ENCODE measurements around the gene NAV2. TPM values are rescaled to one million over a fixed set of nuclear protein-coding genes. Genes with fewer than 3 reads are reported as not detected.

The NAV2 gene
- total RNA-seq, 1 experiment from 2014 or later = 139 TPM

GRCh38 chr11:19954899-19955298 is 242.3 kb downstream of the NAV2 start:
- H3K27ac Mint-ChIP-seq (ENCODE audit: low read depth, unreplicated experiment) = peak overlapping the region; percentile 61
- peaks cover 48% of the 10 kb centered on the region for H3K4me1 Mint-ChIP-seq (ENCODE audit: insufficient read depth, unreplicated experiment)
- intact Hi-C loops (cut with micrococcal nuclease) = loop anchor here (1.0 to 5.0 kb wide), 4 partner anchors 48 to 397 kb away; no protein-coding TSS in a partner anchor
- no TSS peak for BruUV-seq (replicated peaks)
- H3K27me3 Mint-ChIP-seq (ENCODE audit: insufficient read depth, unreplicated experiment) = no peaks in the 10 kb centered on the region
- no peak for TF ChIP-seq CTCF (IDR thresholded peaks at IDR 0.05; ENCODE audit: unreplicated experiment)
- ChIA-PET CTCF (interaction anchor here (0.6 to 1.2 kb wide), 4 partner anchors 11 to 409 kb away, joined by 3 to 4 read pairs (median 3); no protein-coding TSS in a partner anchor), POLR2A (interaction anchor here (0.7 to 1.5 kb wide), 6 partner anchors 30 to 70 kb away, joined by 3 to 7 read pairs (median 4); no protein-coding TSS in a partner anchor)
- no peaks in the 10 kb centered on the region for H3K9me3 Mint-ChIP-seq (ENCODE audit: unreplicated experiment)
- DNase-seq (ENCODE audit: unreplicated experiment) = peak; percentile 56
- H3K4me3 Mint-ChIP-seq (ENCODE audit: unreplicated experiment) = no peak overlapping the region
- peaks cover 24% of the 10 kb centered on the region for H3K36me3 Mint-ChIP-seq (ENCODE audit: insufficient read depth, unreplicated experiment)

- no peaks in the 10 kb centered on the region for H3K27me3 Mint-ChIP-seq (ENCODE audit: insufficient read depth, unreplicated experiment)
- DNase-seq (ENCODE audit: unreplicated experiment) = no peak
- no peaks in the 10 kb centered on the region for H3K9me3 Mint-ChIP-seq (ENCODE audit: unreplicated experiment)
- peak overlapping the region; percentile 61 for H3K27ac Mint-ChIP-seq (ENCODE audit: low read depth, unreplicated experiment)
- peaks cover 24% of the 10 kb centered on the region for H3K36me3 Mint-ChIP-seq (ENCODE audit: insufficient read depth, unreplicated experiment)
- no peak overlapping the region for H3K4me3 Mint-ChIP-seq (ENCODE audit: unreplicated experiment)
- peaks cover 49% of the 10 kb centered on the region for H3K4me1 Mint-ChIP-seq (ENCODE audit: insufficient read depth, unreplicated experiment)
- intact Hi-C loops (cut with micrococcal nuclease) = no loop called here
- CTCF ChIA-PET = interaction anchor here (0.6 to 1.5 kb wide), 5 partner anchors 11 to 173 kb away, joined by 3 to 4 read pairs (median 3); no protein-coding TSS in a partner anchor
- BruUV-seq (replicated peaks) = no TSS peak
- POLR2A ChIA-PET = interaction anchor here (0.6 to 1.9 kb wide), 8 partner anchors 24 to 136 kb away, joined by 3 to 7 read pairs (median 4); no protein-coding TSS in a partner anchor
- TF ChIP-seq CTCF (IDR thresholded peaks at IDR 0.05; ENCODE audit: unreplicated experiment) = no peak
These were observed 243.0 kb downstream of the NAV2 start for GRCh38 chr11:19955660-19956059.

GRCh38 chr11:19956228-19956627 is 243.6 kb downstream of the NAV2 start:
- POLR2A ChIA-PET = interaction anchor here (1.1 to 1.9 kb wide), 8 partner anchors 23 to 100 kb away, joined by 3 to 7 read pairs (median 4); no protein-coding TSS in a partner anchor
- Mint-ChIP-seq H3K4me3 (ENCODE audit: unreplicated experiment) (peak overlapping the region; percentile 5), H3K4me1 (ENCODE audit: insufficient read depth, unreplicated experiment) (peaks cover 49% of the 10 kb centered on the region), H3K27ac (ENCODE audit: low read depth, unreplicated experiment) (peak overlapping the region; percentile 61), H3K9me3 (ENCODE audit: unreplicated experiment) (no peaks in the 10 kb centered on the region), H3K27me3 (ENCODE audit: insufficient read depth, unreplicated experiment) (no peaks in the 10 kb centered on the region), H3K36me3 (ENCODE audit: insufficient read depth, unreplicated experiment) (peaks cover 19% of the 10 kb centered on the region)
- intact Hi-C loops (cut with micrococcal nuclease) = no loop called here
- no peak for TF ChIP-seq CTCF (IDR thresholded peaks at IDR 0.05; ENCODE audit: unreplicated experiment)
- no TSS peak for BruUV-seq (replicated peaks)
- CTCF ChIA-PET = interaction anchor here (0.6 to 1.5 kb wide), 5 partner anchors 17 to 398 kb away, joined by 3 to 4 read pairs (median 3); no protein-coding TSS in a partner anchor
- DNase-seq (ENCODE audit: unreplicated experiment) = no peak

GRCh38 chr11:19957294-19957943 is 244.8 kb downstream of the NAV2 start:
- Mint-ChIP-seq H3K36me3 (ENCODE audit: insufficient read depth, unreplicated experiment) (peaks cover 16% of the 10 kb centered on the region), H3K27me3 (ENCODE audit: insufficient read depth, unreplicated experiment) (no peaks in the 10 kb centered on the region), H3K27ac (ENCODE audit: low read depth, unreplicated experiment) (no peak overlapping the region), H3K4me1 (ENCODE audit: insufficient read depth, unreplicated experiment) (peaks cover 43% of the 10 kb centered on the region), H3K4me3 (ENCODE audit: unreplicated experiment) (no peak overlapping the region), H3K9me3 (ENCODE audit: unreplicated experiment) (no peaks in the 10 kb centered on the region)
- BruUV-seq (replicated peaks) = no TSS peak
- intact Hi-C loops (cut with micrococcal nuclease) = no loop called here
- DNase-seq (ENCODE audit: unreplicated experiment) = no peak
- CTCF ChIA-PET = interaction anchor here (0.5 to 1.5 kb wide), 6 partner anchors 14 to 403 kb away, joined by 3 read pairs; no protein-coding TSS in a partner anchor
- POLR2A ChIA-PET = interaction anchor here (0.9 to 1.9 kb wide), 6 partner anchors 22 to 99 kb away, joined by 3 to 6 read pairs (median 4); no protein-coding TSS in a partner anchor
- no peak for TF ChIP-seq CTCF (IDR thresholded peaks at IDR 0.05; ENCODE audit: unreplicated experiment)
